Ishikawa (cell line): ENCODE results near the gene WNT2.

Experiments used
- CEBPB ChIP-seq: IDR thresholded peaks from 2 replicates; pipeline ENCODE4 v1.6.1; 2012
- CREB1 ChIP-seq: IDR thresholded peaks from 2 replicates; pipeline ENCODE4 v1.6.1; 2012; ENCODE audit warnings: low read depth
- EGR1 ChIP-seq: IDR thresholded peaks from 2 replicates; pipeline ENCODE4 v1.6.1; 2012
- EP300 ChIP-seq: IDR thresholded peaks from 2 replicates; pipeline ENCODE4 v1.6.1; 2012; ENCODE audit warnings: borderline replicate concordance
- FOXM1 ChIP-seq: IDR thresholded peaks from 2 replicates; pipeline ENCODE4 v1.6.1; 2012; ENCODE audit warnings: low read depth, borderline replicate concordance
- MAX ChIP-seq: IDR thresholded peaks from 2 replicates; pipeline ENCODE4 v1.6.1; 2012
- NFIC ChIP-seq: IDR thresholded peaks from 2 replicates; pipeline ENCODE4 v1.6.1; 2012
- RAD21 ChIP-seq: IDR thresholded peaks from 2 replicates; pipeline ENCODE4 v1.6.1; 2012; ENCODE audit warnings: low read depth
- REST ChIP-seq: IDR thresholded peaks from 2 replicates; pipeline ENCODE4 v1.6.1; 2012; ENCODE audit warnings: low read depth, mild to moderate bottlenecking
- TAF1 ChIP-seq: IDR thresholded peaks from 2 replicates; pipeline ENCODE4 v1.6.1; 2012; ENCODE audit warnings: low read depth, mild to moderate bottlenecking
- TCF12 ChIP-seq: IDR thresholded peaks from 2 replicates; pipeline ENCODE4 v1.6.1; 2012; ENCODE audit warnings: low read depth
- TEAD4 ChIP-seq: IDR thresholded peaks from 2 replicates; pipeline ENCODE4 v1.6.1; 2012
- USF1 ChIP-seq: IDR thresholded peaks from 2 replicates; pipeline ENCODE4 v1.6.1; 2012
- YY1 ChIP-seq: IDR thresholded peaks from 2 replicates; pipeline ENCODE4 v1.6.1; 2012; ENCODE audit warnings: low read depth
- ZBTB7A ChIP-seq: IDR thresholded peaks from 2 replicates; pipeline ENCODE4 v1.6.1; 2012; ENCODE audit warnings: low read depth

The WNT2 gene

GRCh38 chr7:117269886-117270285, 53.0 kb downstream of the WNT2 start:
- TF ChIP-seq CREB1 (no peak), REST (no peak), CEBPB (no peak), MAX (no peak), NFIC (no peak)

- TF ChIP-seq TAF1 (no peak), MAX (no peak), EP300 (no peak), USF1 (no peak), FOXM1 (no peak), RAD21 (no peak), CREB1 (no peak), NFIC (no peak), TCF12 (no peak), EGR1 (no peak), YY1 (no peak), TEAD4 (no peak)
Observed at GRCh38 chr7:117269417-117269816, 53.4 kb downstream of the WNT2 start.

GRCh38 chr7:117264716-117265115, 58.1 kb downstream of the WNT2 start:
- TF ChIP-seq FOXM1 (no peak), CREB1 (no peak)

GRCh38 chr7:117262546-117262945, 60.3 kb downstream of the WNT2 start:
- TF ChIP-seq CEBPB = no peak
- no peak for TF ChIP-seq CREB1
- TF ChIP-seq NFIC = no peak
- TF ChIP-seq EGR1 = no peak
- TF ChIP-seq EP300 = no peak

GRCh38 chr7:117259615-117260014, 63.2 kb downstream of the WNT2 start:
- TF ChIP-seq MAX (no peak), EGR1 (no peak), EP300 (no peak), FOXM1 (no peak), RAD21 (no peak), TEAD4 (no peak), REST (no peak), ZBTB7A (no peak), YY1 (no peak), CEBPB (no peak), TAF1 (no peak), USF1 (no peak), NFIC (no peak), CREB1 (no peak), TCF12 (no peak)

GRCh38 chr7:117251687-117252086, 71.2 kb downstream of the WNT2 start:
- no peak for TF ChIP-seq EP300
- TF ChIP-seq TEAD4 = no peak
- TF ChIP-seq MAX = no peak
- no peak for TF ChIP-seq REST
- TF ChIP-seq NFIC = no peak
- no peak for TF ChIP-seq ZBTB7A
- TF ChIP-seq EGR1 = no peak
- no peak for TF ChIP-seq YY1
- TF ChIP-seq TCF12 = no peak
